Measurements from ENCODE around the gene C4orf50.

The C4orf50 gene

DNA sequence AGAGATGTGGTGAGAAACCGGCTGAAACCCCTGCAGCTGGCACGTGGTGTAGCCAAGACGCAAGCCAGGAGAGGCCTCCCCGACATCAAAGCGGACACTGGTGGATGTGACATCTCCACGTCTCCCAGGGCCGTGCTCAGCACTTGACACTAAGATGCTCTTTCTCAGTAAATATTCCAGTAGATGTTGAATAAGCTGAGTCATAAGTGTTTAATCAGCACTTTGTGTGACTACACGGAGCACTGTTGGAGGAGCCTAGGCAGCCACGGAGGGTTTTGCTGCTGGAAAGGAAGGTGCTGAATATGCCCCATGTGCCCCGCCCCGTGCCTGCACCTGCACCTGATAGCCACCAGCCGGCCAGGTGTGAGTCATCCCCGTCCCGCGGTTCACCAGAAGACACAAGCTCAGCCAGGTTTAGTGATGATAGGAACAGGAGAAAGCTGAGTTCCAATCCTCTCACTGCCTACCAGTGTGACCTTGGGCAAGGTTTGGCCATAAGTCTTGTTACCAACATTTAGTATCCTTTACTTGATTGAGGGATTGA is 29.0 kb upstream of the C4orf50 start:
- no peak overlapping the region for H3K4ac ChIP-seq (ENCODE audit: low read depth, low read length)
- no peaks in the 10 kb centered on the region for H3K79me1 ChIP-seq (ENCODE audit: low read length)
- DNase-seq = peak; percentile 30
- H3K27ac ChIP-seq (ENCODE audit: low read depth, low read length) = no peak overlapping the region
- no peak overlapping the region for H3K9ac ChIP-seq (ENCODE audit: low read length)
- no peak overlapping the region for H3K4me2 ChIP-seq (ENCODE audit: low read length)
- H4K8ac ChIP-seq (ENCODE audit: low read depth, low read length) = no peak overlapping the region
- H3K36me3 ChIP-seq (ENCODE audit: control insufficient read depth, insufficient read depth, low read length) = no peaks in the 10 kb centered on the region
- H3K23ac ChIP-seq (ENCODE audit: low read length) = no peak overlapping the region
- H3K4me3 ChIP-seq (ENCODE audit: low read length) = no peak overlapping the region
- no peaks in the 10 kb centered on the region for H3K4me1 ChIP-seq (ENCODE audit: control insufficient read depth, low read depth, low read length)
- H2BK15ac ChIP-seq (replicated peaks; ENCODE audit: low read depth) = no peak overlapping the region
- no peak overlapping the region for H2AK5ac ChIP-seq (ENCODE audit: low read length)
- no peaks in the 10 kb centered on the region for H3K79me2 ChIP-seq (ENCODE audit: control insufficient read depth, insufficient read depth, low read length)
- H2BK120ac ChIP-seq (ENCODE audit: low read depth, low read length) = no peak overlapping the region
- no peak overlapping the region for H3K18ac ChIP-seq (ENCODE audit: low read length)
- no peak overlapping the region for H4K5ac ChIP-seq (ENCODE audit: low read length)
- H3K56ac ChIP-seq (ENCODE audit: low read length) = no peak overlapping the region
- WGBS (ENCODE audit: extremely low coverage, insufficient coverage, low lambda C conversion rate) = no CpG with 5 or more reads among the region's 15 CpGs
- H2BK5ac ChIP-seq (ENCODE audit: low read length) = no peak overlapping the region
- H3K27me3 ChIP-seq (ENCODE audit: insufficient read depth, low read length, poor library complexity) = no peaks in the 10 kb centered on the region

DNA sequence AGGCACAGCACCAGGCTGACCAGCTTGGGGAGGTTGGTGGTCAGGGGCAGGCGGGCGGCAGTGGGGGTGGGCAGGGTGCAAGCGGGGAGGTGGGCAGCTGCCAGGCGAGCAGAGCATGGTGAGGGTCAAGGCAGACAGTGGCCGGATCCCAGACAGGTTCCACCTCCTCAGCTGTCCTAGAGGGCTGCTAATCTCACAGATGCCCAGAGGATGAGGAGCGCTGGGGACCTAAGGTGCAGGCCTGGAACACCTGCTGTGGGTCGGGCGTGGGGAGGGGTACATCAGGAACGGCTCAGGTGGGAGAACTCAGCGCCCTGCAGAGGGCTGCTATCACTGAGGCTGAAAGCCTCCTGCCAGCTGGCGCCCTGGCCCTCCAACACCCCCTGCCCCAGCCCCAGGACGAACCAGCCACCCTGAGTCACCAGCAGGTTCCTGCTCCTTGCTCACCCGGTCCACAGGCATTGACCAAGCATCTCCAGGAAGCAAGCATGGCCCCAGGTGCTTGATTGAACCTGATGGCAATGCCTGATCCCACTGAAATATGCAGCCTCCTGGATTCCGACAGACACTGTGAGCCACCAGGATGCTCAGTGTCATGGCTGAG is 28.4 kb upstream of the C4orf50 start:
- Histone ChIP-seq H2AK5ac (ENCODE audit: low read length) (no peak overlapping the region), H2BK120ac (ENCODE audit: low read depth, low read length) (no peak overlapping the region), H4K5ac (ENCODE audit: low read length) (no peak overlapping the region), H3K79me2 (ENCODE audit: control insufficient read depth, insufficient read depth, low read length) (no peaks in the 10 kb centered on the region), H3K4ac (ENCODE audit: low read depth, low read length) (no peak overlapping the region), H3K9ac (ENCODE audit: low read length) (no peak overlapping the region), H3K4me1 (ENCODE audit: control insufficient read depth, low read depth, low read length) (no peaks in the 10 kb centered on the region), H3K79me1 (ENCODE audit: low read length) (no peaks in the 10 kb centered on the region), H3K4me3 (ENCODE audit: low read length) (no peak overlapping the region), H3K23ac (ENCODE audit: low read length) (no peak overlapping the region), H3K4me2 (ENCODE audit: low read length) (no peak overlapping the region), H3K18ac (ENCODE audit: low read length) (no peak overlapping the region), H3K27ac (ENCODE audit: low read depth, low read length) (no peak overlapping the region), H2BK15ac (replicated peaks; ENCODE audit: low read depth) (no peak overlapping the region), H4K8ac (ENCODE audit: low read depth, low read length) (no peak overlapping the region), H3K27me3 (ENCODE audit: insufficient read depth, low read length, poor library complexity) (no peaks in the 10 kb centered on the region), H2BK5ac (ENCODE audit: low read length) (no peak overlapping the region), H3K56ac (ENCODE audit: low read length) (no peak overlapping the region), H3K36me3 (ENCODE audit: control insufficient read depth, insufficient read depth, low read length) (no peaks in the 10 kb centered on the region)
- WGBS (ENCODE audit: extremely low coverage, insufficient coverage, low lambda C conversion rate) = no CpG with 5 or more reads among the region's 14 CpGs
- no peak for DNase-seq

DNA sequence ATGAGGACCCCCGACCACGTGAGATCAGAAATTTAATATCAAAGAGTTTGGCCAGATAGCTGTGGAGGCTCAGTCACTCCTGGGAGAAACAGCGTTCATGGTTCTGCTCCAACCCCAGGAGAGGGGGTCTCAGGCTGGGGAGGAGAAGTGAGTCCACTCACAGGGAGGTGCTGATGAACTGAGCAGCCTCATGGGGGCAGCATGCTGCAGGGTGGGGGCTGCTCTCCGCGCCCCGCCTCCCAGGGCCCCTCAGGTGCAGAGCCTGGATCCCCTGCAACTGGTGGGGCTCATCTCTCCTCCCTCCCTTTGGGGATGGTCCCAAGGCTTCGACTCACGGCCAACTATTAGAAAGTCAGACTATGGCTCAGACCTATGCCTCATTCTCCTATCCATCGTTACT is 26.6 kb upstream of the C4orf50 start:
- peak; percentile 57 for DNase-seq
- Histone ChIP-seq H3K18ac (ENCODE audit: low read length) (no peak overlapping the region), H3K79me2 (ENCODE audit: control insufficient read depth, insufficient read depth, low read length) (no peaks in the 10 kb centered on the region), H3K79me1 (ENCODE audit: low read length) (no peaks in the 10 kb centered on the region), H2AK5ac (ENCODE audit: low read length) (no peak overlapping the region), H3K27me3 (ENCODE audit: insufficient read depth, low read length, poor library complexity) (no peaks in the 10 kb centered on the region), H3K4me3 (ENCODE audit: low read length) (no peak overlapping the region), H3K9ac (ENCODE audit: low read length) (no peak overlapping the region), H4K8ac (ENCODE audit: low read depth, low read length) (no peak overlapping the region), H3K56ac (ENCODE audit: low read length) (no peak overlapping the region), H3K4ac (ENCODE audit: low read depth, low read length) (no peak overlapping the region), H2BK120ac (ENCODE audit: low read depth, low read length) (no peak overlapping the region), H3K27ac (ENCODE audit: low read depth, low read length) (no peak overlapping the region), H4K5ac (ENCODE audit: low read length) (no peak overlapping the region), H3K36me3 (ENCODE audit: control insufficient read depth, insufficient read depth, low read length) (no peaks in the 10 kb centered on the region), H3K23ac (ENCODE audit: low read length) (no peak overlapping the region), H3K4me1 (ENCODE audit: control insufficient read depth, low read depth, low read length) (no peaks in the 10 kb centered on the region), H2BK15ac (replicated peaks; ENCODE audit: low read depth) (no peak overlapping the region), H3K4me2 (ENCODE audit: low read length) (no peak overlapping the region), H2BK5ac (ENCODE audit: low read length) (no peak overlapping the region)
- no CpG with 5 or more reads among the region's 9 CpGs for WGBS (ENCODE audit: extremely low coverage, insufficient coverage, low lambda C conversion rate)

DNA sequence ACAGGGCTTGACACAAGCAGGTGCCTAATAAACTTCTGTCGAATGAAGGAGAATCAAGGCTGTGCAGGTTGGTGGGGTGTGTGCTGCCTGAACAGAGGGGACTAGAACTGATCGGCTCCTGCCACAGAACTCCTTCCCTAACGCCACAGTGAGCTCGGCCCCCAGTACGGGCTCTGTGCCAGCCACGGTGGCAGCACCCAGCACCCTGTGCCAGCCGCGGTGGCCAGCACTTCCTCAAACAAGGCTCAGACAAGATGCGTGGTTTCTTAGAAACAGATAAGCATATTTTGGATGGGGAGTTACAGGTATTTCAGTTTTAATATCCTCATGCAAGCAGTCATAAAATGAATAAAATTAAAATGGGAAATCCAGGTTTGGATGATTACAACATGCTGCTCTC is 26.0 kb upstream of the C4orf50 start:
- Histone ChIP-seq H2BK15ac (replicated peaks; ENCODE audit: low read depth) (no peak overlapping the region), H4K8ac (ENCODE audit: low read depth, low read length) (no peak overlapping the region), H2BK120ac (ENCODE audit: low read depth, low read length) (no peak overlapping the region), H3K27ac (ENCODE audit: low read depth, low read length) (no peak overlapping the region), H2AK5ac (ENCODE audit: low read length) (no peak overlapping the region), H3K27me3 (ENCODE audit: insufficient read depth, low read length, poor library complexity) (no peaks in the 10 kb centered on the region), H3K4ac (ENCODE audit: low read depth, low read length) (no peak overlapping the region), H3K79me1 (ENCODE audit: low read length) (no peaks in the 10 kb centered on the region), H3K9ac (ENCODE audit: low read length) (no peak overlapping the region), H3K4me1 (ENCODE audit: control insufficient read depth, low read depth, low read length) (no peaks in the 10 kb centered on the region), H3K36me3 (ENCODE audit: control insufficient read depth, insufficient read depth, low read length) (no peaks in the 10 kb centered on the region), H3K23ac (ENCODE audit: low read length) (no peak overlapping the region), H3K4me2 (ENCODE audit: low read length) (no peak overlapping the region), H3K79me2 (ENCODE audit: control insufficient read depth, insufficient read depth, low read length) (no peaks in the 10 kb centered on the region), H3K4me3 (ENCODE audit: low read length) (no peak overlapping the region), H2BK5ac (ENCODE audit: low read length) (no peak overlapping the region), H3K18ac (ENCODE audit: low read length) (no peak overlapping the region), H3K56ac (ENCODE audit: low read length) (no peak overlapping the region), H4K5ac (ENCODE audit: low read length) (no peak overlapping the region)
- DNase-seq = no peak
- no CpG with 5 or more reads among the region's 9 CpGs for WGBS (ENCODE audit: extremely low coverage, insufficient coverage, low lambda C conversion rate)

DNA sequence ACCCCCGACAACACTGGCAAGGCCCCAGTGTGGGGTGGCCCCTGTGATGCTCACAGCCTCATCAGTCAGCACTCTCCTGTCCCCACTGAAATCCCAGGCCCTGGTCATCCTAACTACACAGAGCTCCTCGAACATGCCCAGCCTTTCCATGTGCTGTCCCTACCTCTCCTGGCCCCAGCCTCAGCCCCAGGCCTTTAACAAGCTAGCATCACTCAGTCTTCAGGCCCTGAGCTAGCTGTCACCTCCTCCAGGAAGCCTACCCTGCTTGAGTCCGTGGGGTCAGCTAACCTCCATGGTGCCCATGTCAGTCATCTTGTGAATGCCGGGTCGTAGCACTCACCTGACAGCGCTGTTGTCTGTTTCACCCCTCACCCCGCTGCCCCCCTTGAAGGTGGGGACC is 25.6 kb upstream of the C4orf50 start:
- Histone ChIP-seq H3K23ac (ENCODE audit: low read length) (no peak overlapping the region), H3K27me3 (ENCODE audit: insufficient read depth, low read length, poor library complexity) (no peaks in the 10 kb centered on the region), H3K4me3 (ENCODE audit: low read length) (no peak overlapping the region), H2BK15ac (replicated peaks; ENCODE audit: low read depth) (no peak overlapping the region), H3K56ac (ENCODE audit: low read length) (no peak overlapping the region), H4K8ac (ENCODE audit: low read depth, low read length) (no peak overlapping the region), H3K9ac (ENCODE audit: low read length) (no peak overlapping the region), H3K79me1 (ENCODE audit: low read length) (no peaks in the 10 kb centered on the region), H3K79me2 (ENCODE audit: control insufficient read depth, insufficient read depth, low read length) (no peaks in the 10 kb centered on the region), H3K18ac (ENCODE audit: low read length) (no peak overlapping the region), H2BK5ac (ENCODE audit: low read length) (no peak overlapping the region), H3K27ac (ENCODE audit: low read depth, low read length) (no peak overlapping the region), H3K4me2 (ENCODE audit: low read length) (no peak overlapping the region), H4K5ac (ENCODE audit: low read length) (no peak overlapping the region), H2BK120ac (ENCODE audit: low read depth, low read length) (no peak overlapping the region), H3K36me3 (ENCODE audit: control insufficient read depth, insufficient read depth, low read length) (no peaks in the 10 kb centered on the region), H2AK5ac (ENCODE audit: low read length) (no peak overlapping the region), H3K4ac (ENCODE audit: low read depth, low read length) (no peak overlapping the region), H3K4me1 (ENCODE audit: control insufficient read depth, low read depth, low read length) (no peaks in the 10 kb centered on the region)
- no CpG with 5 or more reads among the region's 7 CpGs for WGBS (ENCODE audit: extremely low coverage, insufficient coverage, low lambda C conversion rate)
- no peak for DNase-seq

DNA sequence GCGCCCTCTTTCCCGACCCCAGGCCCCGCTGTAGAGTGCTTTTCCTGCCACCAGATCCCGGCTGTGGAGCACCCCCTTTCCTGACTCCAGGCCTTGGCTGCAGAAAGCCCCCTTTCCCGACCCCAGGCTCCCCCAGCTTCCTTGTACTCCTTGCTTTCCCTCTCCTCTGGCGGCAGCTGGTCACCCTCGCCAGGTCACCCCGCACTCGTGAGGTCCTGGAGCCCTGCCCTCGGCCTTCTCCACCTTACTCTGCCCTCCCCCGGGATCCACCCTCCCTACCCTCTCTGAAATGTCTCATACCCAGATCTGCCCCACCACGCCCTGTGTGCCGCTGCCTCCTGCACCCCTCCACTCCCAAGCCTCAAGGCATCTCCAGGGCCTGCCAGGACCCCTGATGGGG is 25.0 kb upstream of the C4orf50 start:
- Histone ChIP-seq H3K56ac (ENCODE audit: low read length) (no peak overlapping the region), H3K9ac (ENCODE audit: low read length) (no peak overlapping the region), H3K36me3 (ENCODE audit: control insufficient read depth, insufficient read depth, low read length) (no peaks in the 10 kb centered on the region), H3K4me1 (ENCODE audit: control insufficient read depth, low read depth, low read length) (no peaks in the 10 kb centered on the region), H3K27ac (ENCODE audit: low read depth, low read length) (no peak overlapping the region), H3K4ac (ENCODE audit: low read depth, low read length) (no peak overlapping the region), H2AK5ac (ENCODE audit: low read length) (no peak overlapping the region), H2BK15ac (replicated peaks; ENCODE audit: low read depth) (no peak overlapping the region), H3K4me2 (ENCODE audit: low read length) (no peak overlapping the region), H3K79me1 (ENCODE audit: low read length) (no peaks in the 10 kb centered on the region), H3K18ac (ENCODE audit: low read length) (no peak overlapping the region), H4K5ac (ENCODE audit: low read length) (no peak overlapping the region), H3K23ac (ENCODE audit: low read length) (no peak overlapping the region), H3K27me3 (ENCODE audit: insufficient read depth, low read length, poor library complexity) (no peaks in the 10 kb centered on the region), H2BK5ac (ENCODE audit: low read length) (no peak overlapping the region), H4K8ac (ENCODE audit: low read depth, low read length) (no peak overlapping the region), H3K4me3 (ENCODE audit: low read length) (no peak overlapping the region), H2BK120ac (ENCODE audit: low read depth, low read length) (no peak overlapping the region), H3K79me2 (ENCODE audit: control insufficient read depth, insufficient read depth, low read length) (no peaks in the 10 kb centered on the region)
- no peak for DNase-seq
- no CpG with 5 or more reads among the region's 13 CpGs for WGBS (ENCODE audit: extremely low coverage, insufficient coverage, low lambda C conversion rate)

Measured in mesendoderm (in vitro differentiated cells).